HL-60/S4 treated with phorbol 12-myristate 13-acetate at 8.2 ng/mL for 4 days and 3 days (cell line): ENCODE measurements around the gene ADRM1.

ENCODE experiments used
- in situ Hi-C: fragments of 300-500 bp; cut with MboI; formaldehyde crosslinking; loops from 2 replicates; pipeline ENCODE4 v1.15.0; 2022; ENCODE audit warnings: low sequenced_read_pairs

The ADRM1 gene

DNA sequence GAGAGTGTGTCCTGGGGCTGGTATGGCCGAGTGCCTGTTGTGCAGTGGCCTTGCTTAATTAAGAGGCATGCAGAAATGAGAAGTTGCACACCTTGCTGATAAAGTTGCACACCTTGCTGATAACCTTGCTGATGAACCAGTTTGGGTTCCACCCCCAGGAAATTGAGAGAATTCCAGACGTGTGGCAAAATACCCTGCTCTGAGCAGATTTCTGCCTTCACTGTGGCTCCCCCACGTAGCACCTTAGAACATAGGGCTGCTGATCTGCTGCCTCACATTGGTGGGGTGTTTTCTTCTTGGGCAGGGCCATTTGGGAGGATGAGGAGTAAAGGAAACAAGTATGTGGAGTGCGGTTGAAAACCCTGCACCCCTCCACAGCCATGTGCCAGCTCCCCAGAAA lies 22.5 kb upstream of the ADRM1 start:
- in situ Hi-C loops, result no loop called here

GRCh38 chr20:62281161-62281933 lies 21.4 kb upstream of the ADRM1 start:
- in situ Hi-C loops, result no loop called here

DNA sequence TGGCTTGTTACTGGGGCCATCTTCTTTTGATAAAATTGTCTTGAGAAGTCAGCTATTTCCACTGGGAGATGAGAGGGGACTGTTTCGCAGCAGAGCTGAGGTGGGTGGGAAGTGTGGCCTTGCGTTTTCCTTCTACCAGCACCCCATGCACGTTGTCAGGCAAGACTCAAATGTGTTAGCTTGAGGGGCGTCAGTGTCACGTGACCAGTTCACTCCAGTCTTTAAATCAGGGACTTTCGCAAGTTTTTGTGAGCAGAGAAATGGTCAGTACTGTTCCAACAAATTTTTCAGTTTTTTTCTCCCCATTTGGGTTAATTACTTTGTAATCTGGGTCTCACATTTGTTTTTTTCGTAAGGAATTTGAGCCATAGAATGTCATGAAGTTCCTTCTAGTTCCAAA lies 20.7 kb upstream of the ADRM1 start:
- in situ Hi-C loops, result no loop called here

DNA sequence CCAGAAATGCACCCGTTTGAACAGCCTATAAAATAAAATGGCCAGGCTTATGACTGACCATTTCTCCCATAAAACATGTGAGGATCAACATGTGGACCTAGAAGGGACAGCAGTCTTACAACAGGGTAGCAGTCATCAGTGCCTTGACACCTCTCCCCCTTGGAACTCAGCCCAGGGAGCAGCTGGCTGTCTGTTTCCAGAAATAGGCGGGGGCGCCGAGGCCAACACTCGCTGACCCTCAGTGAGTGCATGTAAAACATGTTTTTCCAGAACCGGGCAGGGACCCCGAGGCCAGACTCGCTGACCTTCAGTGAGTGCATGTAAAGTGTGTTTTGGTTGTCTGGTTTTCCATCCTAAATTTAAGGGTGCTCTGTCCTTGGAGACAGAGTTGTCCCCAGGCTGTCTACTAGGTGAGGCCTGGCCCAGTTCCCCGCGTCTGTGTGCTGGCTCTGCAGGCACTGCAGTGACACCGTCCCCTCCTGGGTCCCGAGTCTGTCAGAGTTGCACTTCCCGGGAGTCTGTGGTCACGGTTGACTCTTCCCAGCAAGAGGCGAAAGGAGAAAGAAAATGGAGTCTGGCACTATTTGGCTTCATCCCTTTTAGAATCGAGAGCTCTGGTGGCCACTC lies 19.8 kb upstream of the ADRM1 start:
- in situ Hi-C loops, result no loop called here

- in situ Hi-C loops, result no loop called here
Observed at GRCh38 chr20:62284448-62284847, 18.3 kb upstream of the ADRM1 start.

- in situ Hi-C loops, result no loop called here
Observed at GRCh38 chr20:62285151-62285550, 17.6 kb upstream of the ADRM1 start.

GRCh38 chr20:62285722-62286121 lies 17.1 kb upstream of the ADRM1 start:
- in situ Hi-C loops, result no loop called here

- in situ Hi-C loops, result no loop called here
Observed at GRCh38 chr20:62286493-62287064, 16.2 kb upstream of the ADRM1 start.

- in situ Hi-C loops, result no loop called here
Observed at GRCh38 chr20:62287129-62287528, 15.7 kb upstream of the ADRM1 start.

- in situ Hi-C loops, result no loop called here
Observed at GRCh38 chr20:62287759-62288534, 14.8 kb upstream of the ADRM1 start.

DNA sequence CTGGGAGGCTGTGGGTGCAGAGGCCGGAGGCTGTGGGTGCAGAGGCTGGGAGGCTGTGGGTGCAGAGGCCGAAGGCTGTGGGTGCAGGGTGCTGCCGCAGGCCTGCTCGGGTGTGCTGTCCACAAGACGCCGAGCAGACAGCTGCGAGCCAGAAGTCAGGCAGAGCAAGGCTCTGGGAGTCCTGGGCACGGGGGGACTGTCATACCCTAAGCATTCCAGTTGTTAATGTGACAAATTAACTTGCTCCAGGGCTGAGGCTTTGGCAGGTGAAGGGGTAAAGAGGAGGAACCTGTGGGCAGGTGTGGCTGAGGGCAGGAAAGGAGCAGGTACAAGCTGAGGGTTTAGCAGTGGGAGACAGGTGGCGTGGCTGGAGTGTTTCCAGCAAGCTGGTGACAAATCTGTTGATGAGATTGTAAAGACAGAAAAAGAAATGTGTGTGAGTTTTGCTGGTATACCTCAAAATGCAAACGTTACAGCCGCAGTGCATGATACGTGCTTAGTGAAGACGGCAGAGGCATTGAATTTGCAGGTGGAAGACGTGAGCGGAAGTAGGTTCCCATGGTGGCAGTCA lies 14.2 kb upstream of the ADRM1 start:
- in situ Hi-C loops, result no loop called here

- in situ Hi-C loops, result no loop called here
Observed at GRCh38 chr20:62289131-62289530, 13.7 kb upstream of the ADRM1 start.

DNA sequence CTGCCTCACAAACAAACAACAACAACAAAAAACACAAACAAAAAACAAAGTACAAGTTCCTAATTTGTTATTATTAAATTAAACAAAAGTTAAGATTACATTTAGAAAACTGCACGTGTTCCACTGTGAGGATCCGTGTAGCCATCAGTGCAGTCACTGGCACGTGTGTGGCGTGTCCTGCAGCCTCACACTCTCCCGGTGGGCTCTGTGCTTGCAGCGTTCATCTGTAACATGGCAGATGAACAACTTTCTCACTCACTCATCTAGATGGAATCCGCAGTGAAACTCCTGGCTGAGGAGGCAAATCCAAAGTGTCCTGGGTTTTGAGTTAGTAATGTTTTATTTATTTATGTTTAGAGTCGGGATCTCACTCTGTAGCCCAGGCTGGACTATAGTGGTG lies 12.9 kb upstream of the ADRM1 start:
- in situ Hi-C loops, result no loop called here

DNA sequence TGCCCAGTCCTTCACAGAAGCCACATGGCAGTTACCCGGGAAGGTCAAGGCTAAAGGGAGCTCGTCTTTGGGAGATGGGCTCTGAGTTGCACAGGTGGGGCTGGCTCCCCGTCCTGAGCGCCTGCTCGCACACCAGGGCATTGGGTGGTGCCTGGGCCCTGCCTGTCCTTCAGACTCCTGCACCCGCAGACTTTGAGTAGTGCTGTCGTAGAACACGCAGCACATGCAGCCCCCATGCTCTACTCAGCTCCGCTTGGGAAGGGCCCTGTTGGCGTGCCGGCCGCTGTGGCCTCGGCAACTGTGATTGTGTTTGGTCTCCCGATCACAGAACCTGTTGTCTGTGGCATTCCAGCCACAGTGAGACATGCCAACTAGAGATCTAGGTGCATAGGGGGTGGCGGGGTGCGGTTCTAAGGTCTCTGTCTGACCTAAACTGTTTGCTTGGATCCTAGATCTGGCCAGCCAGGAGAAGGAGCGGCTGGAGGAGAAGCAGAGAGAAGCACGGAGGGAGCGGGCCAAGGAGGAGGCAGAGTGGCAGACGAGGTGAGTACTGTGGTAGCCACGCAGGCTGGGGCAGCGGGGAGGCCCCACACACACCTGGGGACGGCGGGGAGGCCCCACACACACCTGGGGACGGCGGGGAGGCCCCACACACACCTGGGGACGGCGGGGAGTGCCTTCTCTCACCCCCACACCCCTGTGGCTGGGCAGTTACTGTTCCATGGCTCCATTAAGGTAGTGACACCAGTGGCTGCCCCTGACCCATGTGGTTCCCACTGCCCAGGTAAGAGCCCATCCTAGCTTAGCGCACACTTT lies 11.3 kb upstream of the ADRM1 start:
- in situ Hi-C loops, result no loop called here

DNA sequence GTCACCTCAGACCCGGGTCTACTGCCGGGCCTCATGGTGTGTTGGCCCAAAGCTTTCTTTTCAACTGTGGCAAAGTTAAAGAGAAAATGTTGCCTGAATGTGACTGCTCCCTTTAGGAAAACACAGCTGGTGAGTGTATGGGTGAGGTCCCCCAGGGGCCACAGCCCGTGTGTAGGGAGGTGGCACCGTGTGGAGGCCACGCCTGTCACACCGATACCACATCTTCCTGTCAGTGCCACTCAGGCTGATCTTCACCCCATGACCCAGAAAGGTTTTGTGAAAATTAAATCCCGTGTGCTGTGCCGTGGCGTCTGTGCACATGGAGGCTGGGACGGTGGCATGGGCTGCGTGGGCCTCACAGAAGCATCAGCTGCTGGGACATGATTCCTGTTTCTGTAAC lies 10.7 kb upstream of the ADRM1 start:
- in situ Hi-C loops, result no loop called here

GRCh38 chr20:62293111-62293784 lies 9.5 kb upstream of the ADRM1 start:
- in situ Hi-C loops, result no loop called here

DNA sequence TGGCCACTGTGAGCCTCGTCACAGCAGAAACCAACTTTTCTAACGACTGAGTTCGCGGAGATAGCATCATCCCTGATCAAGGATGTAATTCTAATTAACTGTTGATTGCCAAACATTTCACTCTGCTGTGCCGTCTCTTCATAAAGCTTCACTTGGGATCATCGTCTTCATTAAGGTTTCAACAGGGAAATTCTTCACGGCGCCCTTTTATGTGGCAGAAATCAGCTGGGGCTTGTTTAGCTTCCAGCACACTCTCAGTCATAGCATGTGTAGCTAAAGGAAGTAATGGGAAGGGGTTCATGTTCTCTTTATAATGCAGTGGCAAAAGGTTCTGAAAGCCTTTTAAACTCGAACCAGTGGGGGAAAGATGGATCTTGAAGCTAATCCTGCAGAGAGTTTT lies 8.9 kb upstream of the ADRM1 start:
- in situ Hi-C loops, result no loop called here

DNA sequence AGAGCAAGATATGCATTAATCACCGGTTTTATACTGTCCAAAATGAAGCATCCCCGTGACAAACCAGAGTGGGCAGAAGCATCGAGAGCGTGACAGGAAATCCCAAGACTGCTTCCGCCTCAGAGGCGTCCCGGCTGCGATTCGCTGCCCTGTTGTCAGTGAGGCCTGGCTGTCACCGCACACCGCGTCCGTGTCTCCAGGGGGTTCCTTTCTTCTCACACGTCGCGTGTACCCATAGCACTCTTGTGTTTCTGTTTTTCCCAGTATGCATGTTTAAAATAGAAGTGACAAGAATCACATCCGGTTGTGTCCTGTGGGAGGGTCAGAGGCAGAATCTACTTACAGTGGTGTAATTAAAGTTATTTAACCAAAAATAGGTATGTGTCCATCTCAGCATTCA lies 8.3 kb upstream of the ADRM1 start:
- in situ Hi-C loops, result no loop called here

- in situ Hi-C loops, result no loop called here
Observed at GRCh38 chr20:62296724-62297448, 5.9 kb upstream of the ADRM1 start.
